IMR-90 (cell line): ENCODE results near the gene AGXT. TPM values are rescaled to one million over a fixed set of nuclear protein-coding genes. Genes with fewer than 3 reads are reported as not detected.

ENCODE experiments used
- ATAC-seq: fragments of 200-7000 bp; cut with Tn5 transposase; 2 replicates; pipeline ENCODE4 v1.9.1; 2020; ENCODE audit warnings: low read depth, mild to moderate bottlenecking, moderate library complexity
- BruUV-seq: library from RNA; stranded (reverse); fragments of 400-500 nt; replicated peaks from 2 replicates; lab custom pipeline; 2021; lab: Mats Ljungman, UMichigan
- CTCF ChIA-PET: fragments of 300-600 bp; formaldehyde crosslinking; extraction: SDS; loops from one replicate; lab custom pipeline; 2021; ENCODE audit warnings: antibody characterized with exemption; lab: Yijun Ruan, JAX
- POLR2A ChIA-PET: fragments of 300-600 bp; sonication (Branson Sonifier 250); formaldehyde crosslinking; loops from one replicate; lab custom pipeline; 2022; ENCODE audit warnings: antibody characterized with exemption; ENCODE audit not compliant: unreplicated experiment; lab: Charles Lee
- DNase-seq: peaks from one replicate; pipeline ENCODE4 v3.0.0; 2013
- H2AFZ ChIP-seq: replicated peaks from 2 replicates; pipeline ENCODE3; 2013; ENCODE audit warnings: low read length, mild to moderate bottlenecking; ENCODE audit not compliant: poor library complexity
- H2AK5ac ChIP-seq: 2 replicates; pipeline ENCODE4 v1.6.1; 2013; ENCODE audit warnings: low read depth, low read length, inconsistent platforms
- H2AK9ac ChIP-seq: replicated peaks from 2 replicates; pipeline ENCODE3; 2013; ENCODE audit warnings: mild to moderate bottlenecking, low read depth, low read length, moderate library complexity; ENCODE audit not compliant: poor library complexity
- H2BK120ac ChIP-seq: 2 replicates; pipeline ENCODE4 v1.6.1; 2013; ENCODE audit warnings: low read depth, low read length, inconsistent platforms
- H2BK15ac ChIP-seq: 3 replicates; pipeline ENCODE4 v1.6.1; 2013; ENCODE audit warnings: low read depth, low read length, inconsistent platforms
- H2BK20ac ChIP-seq: 2 replicates; pipeline ENCODE4 v1.6.1; 2013; ENCODE audit warnings: low read depth, mild to moderate bottlenecking, inconsistent platforms, low read length, moderate library complexity
- H2BK5ac ChIP-seq: 2 replicates; pipeline ENCODE4 v1.6.1; 2013; ENCODE audit warnings: mild to moderate bottlenecking, low read depth, low read length, inconsistent platforms; ENCODE audit not compliant: poor library complexity, severe bottlenecking
- H3K14ac ChIP-seq: replicated peaks from 2 replicates; pipeline ENCODE4 v1.6.1; 2013; ENCODE audit warnings: low read depth, low read length, inconsistent platforms
- H3K18ac ChIP-seq: 2 replicates; pipeline ENCODE4 v1.6.1; 2013; ENCODE audit warnings: low read depth, low read length, control low read depth
- H3K23ac ChIP-seq: 2 replicates; pipeline ENCODE4 v1.6.1; 2013; ENCODE audit warnings: low read depth, low read length, inconsistent platforms
- H3K27ac ChIP-seq: 2 replicates; pipeline ENCODE4 v1.5.1; 2013; ENCODE audit warnings: mild to moderate bottlenecking, control low read depth, low read length; ENCODE audit not compliant: insufficient read depth
- H3K27me3 ChIP-seq: 2 replicates; pipeline ENCODE4 v1.6.1; 2013; ENCODE audit warnings: low read length; ENCODE audit not compliant: control insufficient read depth, insufficient read depth
- H3K36me3 ChIP-seq: 2 replicates; pipeline ENCODE4 v1.6.1; 2013; ENCODE audit warnings: low read length, mixed read lengths; ENCODE audit not compliant: control insufficient read depth, insufficient read depth
- H3K4ac ChIP-seq: 2 replicates; pipeline ENCODE4 v1.6.1; 2013; ENCODE audit warnings: low read depth, low read length, inconsistent platforms
- H3K4me1 ChIP-seq: 2 replicates; pipeline ENCODE4 v1.6.1; 2013; ENCODE audit warnings: low read length, mixed read lengths; ENCODE audit not compliant: control insufficient read depth, insufficient read depth
- H3K4me2 ChIP-seq: 2 replicates; pipeline ENCODE4 v1.6.1; 2013; ENCODE audit warnings: low read depth, mild to moderate bottlenecking, control low read depth, low read length, moderate library complexity
- H3K4me3 ChIP-seq: 2 replicates; pipeline ENCODE4 v1.5.1; 2013; ENCODE audit warnings: low read depth, mild to moderate bottlenecking, control low read depth, low read length, moderate library complexity; ENCODE audit not compliant: insufficient read depth
- H3K56ac ChIP-seq: 2 replicates; pipeline ENCODE4 v1.6.1; 2013; ENCODE audit warnings: low read length, inconsistent platforms; ENCODE audit not compliant: insufficient read depth; ENCODE audit errors: extremely low read depth
- H3K79me1 ChIP-seq, 2 experiments: 2 replicates each; pipeline ENCODE4 v1.6.1; 2013; ENCODE audit warnings: low read length in 2 of 2, inconsistent platforms in 1 of 2, low read depth in 1 of 2
- H3K9ac ChIP-seq: 2 replicates; pipeline ENCODE4 v1.6.1; 2013; ENCODE audit warnings: low read depth, low read length, control low read depth
- H3K9me1 ChIP-seq: 2 replicates; pipeline ENCODE4 v1.6.1; 2013; ENCODE audit warnings: low read length, inconsistent platforms; ENCODE audit not compliant: insufficient read depth
- H3K9me3 ChIP-seq: 2 replicates; pipeline ENCODE4 v1.6.1; 2013; ENCODE audit warnings: low read length; ENCODE audit not compliant: control insufficient read depth, insufficient read depth
- H4K20me1 ChIP-seq: 2 replicates; pipeline ENCODE4 v1.6.1; 2013; ENCODE audit warnings: low read length, inconsistent platforms; ENCODE audit not compliant: insufficient read depth
- H4K5ac ChIP-seq: 2 replicates; pipeline ENCODE4 v1.6.1; 2013; ENCODE audit warnings: mild to moderate bottlenecking, low read depth, low read length, control low read depth
- H4K8ac ChIP-seq, 2 experiments: 2 replicates each; pipeline ENCODE4 v1.6.1; 2013; ENCODE audit warnings: low read depth in 2 of 2, low read length in 2 of 2, control low read depth in 1 of 2, inconsistent platforms in 1 of 2
- H4K91ac ChIP-seq: 2 replicates; pipeline ENCODE4 v1.6.1; 2013; ENCODE audit warnings: low read depth, low read length, inconsistent platforms; ENCODE audit not compliant: insufficient read depth
- CEBPB ChIP-seq: IDR thresholded peaks from 2 replicates; pipeline ENCODE4 v1.6.1; 2012; ENCODE audit warnings: low read depth, low read length, improper control_type of control experiment
- CHD1 ChIP-seq: IDR thresholded peaks from 2 replicates; pipeline ENCODE4 v1.6.1; 2012; ENCODE audit warnings: low read depth, low read length, improper control_type of control experiment
- ELK1 ChIP-seq: fragments of 150-350 bp; IDR thresholded peaks from 2 replicates; pipeline ENCODE4 v1.6.1; 2016; ENCODE audit warnings: low read depth, mild to moderate bottlenecking, low read length, moderate library complexity, borderline replicate concordance
- FOS ChIP-seq: fragments of 150-350 bp; IDR thresholded peaks from 2 replicates; pipeline ENCODE4 v1.6.1; 2016; ENCODE audit warnings: low read depth, low read length
- MAFK ChIP-seq: IDR thresholded peaks from 2 replicates; pipeline ENCODE4 v1.6.1; 2012; ENCODE audit warnings: low read depth, low read length, improper control_type of control experiment
- WGBS, 2 experiments: methylation state at CpG; one replicate each; pipeline versions ENCODE4 v1.1.5 to v1.1.7; 2013; ENCODE audit warnings: missing lambda C conversion rate in 2 of 2; ENCODE audit not compliant: insufficient read length in 1 of 2; ENCODE audit errors: extremely low coverage in 2 of 2; 5-methylcytosine and 5-hydroxymethylcytosine counted together
- dilution Hi-C: fragments of 300-500 bp; cut with HindIII; formaldehyde crosslinking; loops from one replicate; pipeline ENCODE4 v1.14.3; 2018; ENCODE audit warnings: low sequenced_read_pairs; ENCODE audit not compliant: unreplicated experiment
- in situ Hi-C: fragments of 300-500 bp; cut with MboI; formaldehyde crosslinking; loops from 3 replicates; pipeline ENCODE4 v1.14.3; 2019; ENCODE audit warnings: low sequenced_read_pairs, inconsistent platforms, mixed read lengths
- intact Hi-C: fragments of 100-400 bp; cut with micrococcal nuclease; formaldehyde crosslinking; loops from 2 replicates; pipeline ENCODE4 v1.10.0; 2022
- polyA plus RNA-seq, 3 experiments: library from polyadenylated mRNA; depleted of rRNA; stranded (reverse); fragments of >200 nt; gene quantifications; 2 replicates each; pipeline ENCODE4 v1.2.3, GENCODE V29; 2012; ENCODE audit warnings: low replicate concordance in 1 of 3
- total RNA-seq: library from RNA; depleted of rRNA; stranded (reverse); fragments of >200 nt; gene quantifications from 2 replicates; pipeline ENCODE4 v1.2.3, GENCODE V29; 2012

The AGXT gene
- total and polyA plus RNA-seq, 2 of the 4 experiments (the other 2 are of a cell fraction) = not detected

- Histone ChIP-seq H3K23ac (no peak overlapping the region), H3K79me1 (no peaks in the 10 kb centered on the region), H3K9ac (no peak overlapping the region), H3K27me3 (peaks cover 51% of the 10 kb centered on the region), H3K4me3 (no peak overlapping the region), H4K20me1 (no peaks in the 10 kb centered on the region), H2BK120ac (no peak overlapping the region), H4K91ac (no peak overlapping the region), H3K9me3 (no peaks in the 10 kb centered on the region), H2BK20ac (no peak overlapping the region), H3K4ac (no peak overlapping the region), H3K56ac (no peak overlapping the region), H3K4me1 (no peaks in the 10 kb centered on the region; the same call in 1 of the 2 replicates), H2AFZ (no peak overlapping the region), H2AK5ac (no peak overlapping the region), H2AK9ac (no peak overlapping the region), H3K4me2 (no peak overlapping the region), H3K36me3 (no peaks in the 10 kb centered on the region), H4K5ac (no peak overlapping the region), H3K27ac (no peak overlapping the region), H2BK15ac (no peak overlapping the region), H2BK5ac (no peak overlapping the region), H3K18ac (no peak overlapping the region), H3K9me1 (no peaks in the 10 kb centered on the region), H4K8ac (no peak overlapping the region), H3K14ac (no peak overlapping the region)
- ChIA-PET POLR2A (no interaction called here), CTCF (interaction anchor here (0.6 kb wide), 1 partner anchor 705 kb away, joined by 3 read pairs; no protein-coding TSS in a partner anchor)
- TF ChIP-seq FOS (no peak), CEBPB (no peak), MAFK (no peak), ELK1 (no peak), CHD1 (no peak)
- in situ Hi-C loops (loop anchor here (25.0 kb wide), 1 partner anchor 798 kb away; no protein-coding TSS in a partner anchor), intact Hi-C loops (no loop called here), dilution Hi-C loops (no loop called here)
- no peak for ATAC-seq
- BruUV-seq = no TSS peak
- DNase-seq = no peak
- 40% methylated on average over 1 of the region's 3 CpGs; no CpG with 5 or more reads in 1 of the 2 experiments for WGBS, 2 experiments
These were observed 4.1 kb upstream of the AGXT start for GRCh38 chr2:240864475-240864874.
